DOHH2 (cell line): Measurements from ENCODE around the gene FTO.

Experiments
- H3F3A ChIP-seq: fragments of 200-600 bp; sonication (generic), shearing (Covaris generic); 2 replicates; pipeline ENCODE4 v1.6.0; 2016; ENCODE audit warnings: antibody characterized with exemption, mild to moderate bottlenecking; ENCODE audit not compliant: control insufficient read depth, insufficient read depth
- H3K27ac ChIP-seq: fragments of 200-600 bp; sonication (generic); 2 replicates; pipeline ENCODE4 v1.5.1; 2014; ENCODE audit warnings: low read depth, mild to moderate bottlenecking, low read length, moderate library complexity
- H3K27me3 ChIP-seq: fragments of 200-600 bp; sonication (generic); 2 replicates; pipeline ENCODE4 v1.6.1; 2014; ENCODE audit warnings: mild to moderate bottlenecking, low read length, mixed read lengths; ENCODE audit not compliant: control insufficient read depth
- H3K36me3 ChIP-seq: fragments of 200-600 bp; sonication (generic); 2 replicates; pipeline ENCODE4 v1.6.1; 2014; ENCODE audit warnings: mild to moderate bottlenecking, low read length, moderate library complexity, mixed read lengths; ENCODE audit not compliant: control insufficient read depth
- H3K4me1 ChIP-seq: fragments of 200-600 bp; sonication (generic); 2 replicates; pipeline ENCODE4 v1.6.1; 2014; ENCODE audit warnings: mild to moderate bottlenecking, low read length, mixed read lengths; ENCODE audit not compliant: control insufficient read depth
- H3K4me2 ChIP-seq: fragments of 200-600 bp; sonication (generic); 2 replicates; pipeline ENCODE4 v1.6.0; 2014; ENCODE audit warnings: mild to moderate bottlenecking, low read length, moderate library complexity
- H3K4me3 ChIP-seq: fragments of 200-600 bp; sonication (generic); 2 replicates; pipeline ENCODE4 v1.5.1; 2014; ENCODE audit warnings: mild to moderate bottlenecking, low read length, mixed read lengths
- H3K79me2 ChIP-seq: fragments of 200-600 bp; sonication (generic); 2 replicates; pipeline ENCODE4 v1.6.1; 2014; ENCODE audit warnings: mild to moderate bottlenecking, low read length, mixed read lengths; ENCODE audit not compliant: control insufficient read depth
- H3K9me2 ChIP-seq: fragments of 200-600 bp; sonication (generic); replicated peaks from 2 replicates; pipeline ENCODE4 v1.6.1; 2014; ENCODE audit warnings: mild to moderate bottlenecking, low read length, mixed read lengths; ENCODE audit not compliant: control insufficient read depth
- H3K9me3 ChIP-seq: fragments of 200-600 bp; sonication (generic); 2 replicates; pipeline ENCODE4 v1.6.1; 2014; ENCODE audit warnings: antibody characterized with exemption, low read length, mixed read lengths; ENCODE audit not compliant: control insufficient read depth, insufficient read depth
- H4K20me1 ChIP-seq: fragments of 200-600 bp; sonication (generic); 2 replicates; pipeline ENCODE4 v1.6.0; 2014; ENCODE audit warnings: low read depth, mild to moderate bottlenecking, antibody characterized with exemption, low read length, moderate library complexity; ENCODE audit not compliant: control insufficient read depth, insufficient read depth
- CTCF ChIP-seq: fragments of 200-600 bp; sonication (generic); IDR thresholded peaks from one replicate; pipeline ENCODE4 v1.5.1; 2014; ENCODE audit warnings: antibody characterized with exemption, mild to moderate bottlenecking, low read depth, low read length; ENCODE audit not compliant: poor library complexity, severe bottlenecking
- EZH2phosphoT487 ChIP-seq: fragments of 200-600 bp; sonication (generic); IDR thresholded peaks from 2 replicates; pipeline ENCODE4 v1.6.1; 2017; ENCODE audit warnings: borderline replicate concordance, mild to moderate bottlenecking, antibody characterized with exemption, low read length, moderate library complexity, mixed read lengths

Gene FTO

GRCh38 chr16:53816211-53816836, 112.4 kb downstream of the FTO start:
- H3K9me2 ChIP-seq: no peaks in the 10 kb centered on the region
- no peaks in the 10 kb centered on the region for H3K27me3 ChIP-seq
- H3K27ac ChIP-seq: no peak overlapping the region
- TF ChIP-seq EZH2phosphoT487 (no peak), CTCF (no peak)
- H3K4me3 ChIP-seq: no peak overlapping the region
- peaks cover 5% of the 10 kb centered on the region for H3K4me1 ChIP-seq
- 0 out of 2 replicates have a peak, but pooled peaks cover 4% of the 10 kb centered on the region for H3F3A ChIP-seq
- H4K20me1 ChIP-seq: no peaks in the 10 kb centered on the region
- no peaks in the 10 kb centered on the region for H3K79me2 ChIP-seq
- no peak overlapping the region for H3K4me2 ChIP-seq
- H3K9me3 ChIP-seq: no peaks in the 10 kb centered on the region
- H3K36me3 ChIP-seq: no peaks in the 10 kb centered on the region

- H3F3A ChIP-seq: 0 out of 2 replicates have a peak, but pooled peaks cover 4% of the 10 kb centered on the region
- no peak overlapping the region for H3K4me2 ChIP-seq
- no peak overlapping the region for H3K4me3 ChIP-seq
- no peaks in the 10 kb centered on the region for H3K9me2 ChIP-seq
- peaks cover 5% of the 10 kb centered on the region for H3K4me1 ChIP-seq
- no peaks in the 10 kb centered on the region for H3K9me3 ChIP-seq
- no peaks in the 10 kb centered on the region for H3K27me3 ChIP-seq
- TF ChIP-seq CTCF (no peak), EZH2phosphoT487 (no peak)
- H3K27ac ChIP-seq: no peak overlapping the region
- H3K79me2 ChIP-seq: no peaks in the 10 kb centered on the region
- H4K20me1 ChIP-seq: no peaks in the 10 kb centered on the region
- H3K36me3 ChIP-seq: no peaks in the 10 kb centered on the region
These were observed 113.3 kb downstream of the FTO start for GRCh38 chr16:53817117-53817755.

GRCh38 chr16:53817812-53818550, 114.0 kb downstream of the FTO start:
- Histone ChIP-seq H3K79me2 (no peaks in the 10 kb centered on the region), H3K4me1 (peaks cover 5% of the 10 kb centered on the region), H3K27ac (no peak overlapping the region), H3K4me3 (no peak overlapping the region), H3F3A (0 out of 2 replicates have a peak, but pooled peaks cover 4% of the 10 kb centered on the region), H3K9me2 (no peaks in the 10 kb centered on the region), H3K36me3 (no peaks in the 10 kb centered on the region), H3K4me2 (no peak overlapping the region), H4K20me1 (no peaks in the 10 kb centered on the region), H3K9me3 (no peaks in the 10 kb centered on the region), H3K27me3 (no peaks in the 10 kb centered on the region)
- TF ChIP-seq CTCF: no peak
- no peak for TF ChIP-seq EZH2phosphoT487
